Stimulated activated naive CD8-positive, alpha-beta T cell treated with anti-CD3 and anti-CD28 coated beads, Interleukin-15, Interleukin-2, amounts not matched to agents 100 U/mL and 50 U/mL, for 24 hours (primary cell): ENCODE data around the gene XRCC1.

ENCODE experiments used
- ATAC-seq: fragments of 150-1000 bp; cut with Tn5 transposase; one replicate; pipeline ENCODE4 v1.10.0; 2021
- DNase-seq: peaks from one replicate; pipeline ENCODE4 v3.0.0; 2021

XRCC1 gene, protein sequence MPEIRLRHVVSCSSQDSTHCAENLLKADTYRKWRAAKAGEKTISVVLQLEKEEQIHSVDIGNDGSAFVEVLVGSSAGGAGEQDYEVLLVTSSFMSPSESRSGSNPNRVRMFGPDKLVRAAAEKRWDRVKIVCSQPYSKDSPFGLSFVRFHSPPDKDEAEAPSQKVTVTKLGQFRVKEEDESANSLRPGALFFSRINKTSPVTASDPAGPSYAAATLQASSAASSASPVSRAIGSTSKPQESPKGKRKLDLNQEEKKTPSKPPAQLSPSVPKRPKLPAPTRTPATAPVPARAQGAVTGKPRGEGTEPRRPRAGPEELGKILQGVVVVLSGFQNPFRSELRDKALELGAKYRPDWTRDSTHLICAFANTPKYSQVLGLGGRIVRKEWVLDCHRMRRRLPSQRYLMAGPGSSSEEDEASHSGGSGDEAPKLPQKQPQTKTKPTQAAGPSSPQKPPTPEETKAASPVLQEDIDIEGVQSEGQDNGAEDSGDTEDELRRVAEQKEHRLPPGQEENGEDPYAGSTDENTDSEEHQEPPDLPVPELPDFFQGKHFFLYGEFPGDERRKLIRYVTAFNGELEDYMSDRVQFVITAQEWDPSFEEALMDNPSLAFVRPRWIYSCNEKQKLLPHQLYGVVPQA

DNA sequence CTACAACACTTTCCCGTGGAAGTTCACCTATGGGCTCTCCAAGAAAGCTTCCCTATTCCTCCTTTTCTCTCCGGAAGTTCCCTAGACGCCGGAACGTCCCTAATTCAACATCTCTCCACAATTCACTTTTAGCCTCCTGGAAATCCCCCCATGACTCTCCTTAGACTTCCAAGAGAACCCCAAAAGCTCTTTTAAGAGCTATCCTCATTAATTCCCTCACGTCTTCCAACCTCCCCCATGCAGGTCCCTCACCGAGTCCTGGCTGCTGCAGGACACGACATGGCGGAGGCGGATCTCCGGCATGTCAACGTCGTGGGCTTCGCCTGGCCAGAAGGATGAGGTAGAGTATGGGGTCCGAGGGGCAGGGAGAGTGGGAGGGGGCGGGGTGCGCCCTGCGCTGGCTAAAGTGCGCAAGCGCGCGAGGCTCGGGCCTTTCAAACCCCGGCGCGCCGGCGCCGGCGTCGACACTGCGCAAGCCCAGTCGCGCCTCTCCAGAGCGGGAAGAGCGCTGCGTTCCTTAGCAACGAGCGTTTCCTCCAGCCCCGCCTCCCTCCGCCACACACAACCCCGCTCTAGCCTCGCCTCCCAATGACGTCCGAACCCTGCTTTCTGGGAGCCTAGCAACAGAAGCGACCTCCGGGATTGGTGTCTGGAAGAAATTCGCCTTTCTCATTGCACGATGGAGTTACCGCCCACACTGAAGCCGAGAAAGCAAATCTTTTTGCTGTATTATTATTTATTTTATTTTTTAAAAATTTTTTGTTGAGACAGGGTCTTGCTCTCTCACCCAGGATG is at the start of gene XRCC1, which contains the start of gene PINLYP:
Gene XRCC1, minus strand, starts transcription at position 372 of the 795 bp plus-strand sequence. Its CDS starts 69 bp downstream, at position 303.
Gene PINLYP, plus strand, starts transcription at position 646 of the 795 bp plus-strand sequence. CDS start 1,391 bp downstream, outside the sequence.
- ATAC-seq (peak; percentile 98), DNase-seq (peak; percentile 97)

DNA sequence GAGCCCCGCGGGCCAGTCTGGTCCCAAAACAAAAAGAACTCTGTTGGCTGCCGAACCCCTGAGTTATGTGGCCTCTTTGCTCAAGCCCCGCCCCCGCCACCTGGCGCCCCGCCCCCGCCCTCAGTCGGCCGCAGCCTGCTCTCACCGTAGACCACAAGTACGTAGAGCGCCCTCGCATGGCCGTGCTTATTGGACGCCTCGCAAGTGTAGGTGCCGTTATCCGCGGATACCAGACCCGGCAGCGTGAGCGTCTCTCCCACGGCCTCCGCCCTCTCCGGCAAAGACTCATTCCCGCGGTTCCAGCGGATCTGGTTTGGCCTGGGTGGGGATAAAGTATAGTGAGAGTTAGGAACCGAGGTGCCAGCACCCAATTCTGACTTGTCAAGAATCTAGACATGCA is 49.6 kb upstream of the XRCC1 start:
- DNase-seq = peak; percentile 90
- peak; percentile 70 for ATAC-seq

DNA sequence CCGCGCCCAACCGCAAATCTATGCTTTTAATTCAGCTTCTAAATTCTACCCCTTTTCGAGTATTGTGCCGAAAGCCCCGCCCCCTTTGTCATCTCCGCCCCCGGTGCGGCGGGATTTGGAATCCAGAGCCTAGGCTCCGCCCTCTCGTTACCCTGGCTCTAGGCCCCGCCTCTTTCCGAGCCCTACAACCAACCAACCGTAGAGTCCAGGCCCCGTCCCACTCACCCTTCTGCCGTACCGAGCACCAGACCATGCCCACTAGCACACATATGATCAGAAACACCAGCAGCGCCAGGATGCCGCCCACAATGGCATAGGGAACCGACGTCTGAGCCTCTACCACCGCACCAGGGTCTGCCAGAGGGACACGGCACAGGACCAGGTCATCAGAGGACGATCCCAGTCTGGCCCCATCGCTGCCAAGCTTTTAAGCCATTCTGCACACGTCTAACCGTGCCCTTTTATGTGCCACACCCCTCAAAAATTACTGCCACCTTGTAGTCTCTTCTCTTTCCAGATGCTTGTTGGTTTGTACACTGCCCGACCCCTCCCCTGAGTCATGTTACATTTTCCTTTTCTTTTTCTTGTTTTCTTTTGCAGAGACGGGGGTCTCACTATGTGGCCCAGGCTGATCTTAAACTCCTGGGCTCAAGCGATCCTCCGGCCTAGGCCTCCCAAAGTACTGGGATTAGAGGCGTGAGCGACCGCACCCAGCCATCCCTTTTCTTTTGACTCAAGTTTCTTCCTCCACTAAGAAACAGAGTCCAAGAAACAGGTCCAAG is 48.8 kb upstream of the XRCC1 start:
- ATAC-seq (no peak), DNase-seq (peak; percentile 29)

DNA sequence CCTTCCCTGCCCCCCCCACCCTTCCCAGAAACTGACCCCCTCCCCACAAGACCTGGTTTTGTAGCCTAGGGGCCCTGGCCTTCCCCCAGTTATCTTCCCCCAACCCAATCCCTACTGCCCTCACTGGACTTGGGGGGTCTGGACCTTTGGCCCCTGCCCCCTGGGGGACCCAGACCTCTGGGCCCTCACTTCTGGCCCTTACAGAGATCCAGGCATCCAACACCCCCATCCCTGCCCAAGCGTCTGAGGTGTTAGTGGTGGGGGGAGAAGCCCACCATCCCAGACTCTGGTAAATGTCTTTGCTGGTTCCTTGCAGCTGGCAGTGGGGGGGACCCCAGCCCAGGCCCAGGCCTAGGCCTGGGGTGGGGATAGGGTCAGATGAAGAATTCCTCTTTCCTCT is 47.6 kb upstream of the XRCC1 start:
- no peak for ATAC-seq

DNA sequence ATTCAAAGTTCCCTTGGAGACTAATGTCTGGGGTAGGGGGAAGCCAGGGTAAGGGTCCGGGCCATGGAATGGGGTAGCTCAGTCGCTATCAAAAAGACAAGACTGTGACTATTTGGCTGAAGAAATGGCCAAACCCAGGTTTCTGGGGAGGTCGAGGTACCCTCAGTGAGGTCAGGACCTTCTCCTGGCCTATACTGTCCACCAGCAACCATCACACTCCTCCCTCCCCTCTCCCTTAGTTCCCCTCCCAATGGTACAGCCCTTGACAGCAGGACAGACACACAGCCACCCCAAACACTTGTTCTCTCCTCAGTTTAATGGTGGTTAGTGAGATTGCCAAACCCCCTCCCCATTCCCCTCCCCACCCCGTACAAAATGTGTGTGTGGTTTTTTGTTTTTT is 46.7 kb upstream of the XRCC1 start:
- ATAC-seq = no peak
- no peak for DNase-seq

More for the DNA sequence above, 47.6 kb upstream of the XRCC1 start:
- DNase-seq = no peak

DNA sequence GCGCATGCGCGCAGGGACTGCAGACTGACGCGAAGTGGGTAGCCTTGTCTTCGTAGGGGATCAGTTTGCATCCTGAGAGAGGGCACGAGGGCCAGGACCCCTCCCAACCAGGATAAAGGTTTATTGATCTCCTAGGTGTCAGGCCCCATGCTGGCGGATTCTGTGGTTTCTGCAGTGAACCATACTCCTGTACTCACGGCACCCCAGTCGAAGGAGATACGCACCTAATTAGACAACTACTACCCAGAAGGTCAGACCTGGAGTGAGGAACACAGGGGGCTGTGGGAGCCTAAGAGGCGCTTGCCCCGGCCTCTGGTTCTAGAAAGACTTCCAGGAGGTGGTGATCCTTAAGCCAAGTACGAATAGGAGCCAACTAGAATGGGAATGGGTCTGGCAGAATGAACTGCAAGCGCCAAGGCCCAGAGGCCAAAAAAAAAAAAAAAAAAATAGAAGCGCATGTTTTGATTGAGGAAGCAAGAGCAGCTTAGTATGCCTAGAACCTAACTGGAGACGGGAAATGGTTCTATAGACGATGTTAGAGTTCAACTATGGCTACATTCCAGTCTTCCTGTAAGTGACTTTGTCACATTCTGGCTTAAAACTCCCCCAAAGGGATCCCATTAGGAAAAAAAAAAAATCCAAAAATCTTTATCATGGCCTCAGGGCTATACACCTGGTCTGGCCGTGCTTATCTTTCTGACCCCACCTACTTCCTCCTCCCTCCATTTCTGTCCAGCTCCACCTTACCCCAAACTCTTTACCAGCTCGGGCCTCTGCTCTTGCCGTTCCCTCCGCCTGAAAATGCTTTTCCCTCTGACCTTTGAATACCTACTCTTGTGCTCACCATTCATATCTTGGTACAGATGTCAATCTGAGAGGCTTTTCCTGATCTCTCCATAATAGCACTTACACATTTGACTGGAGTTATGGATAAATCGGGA is 45.0 kb upstream of the XRCC1 start:
- DNase-seq (no peak), ATAC-seq (peak; percentile 5)

DNA sequence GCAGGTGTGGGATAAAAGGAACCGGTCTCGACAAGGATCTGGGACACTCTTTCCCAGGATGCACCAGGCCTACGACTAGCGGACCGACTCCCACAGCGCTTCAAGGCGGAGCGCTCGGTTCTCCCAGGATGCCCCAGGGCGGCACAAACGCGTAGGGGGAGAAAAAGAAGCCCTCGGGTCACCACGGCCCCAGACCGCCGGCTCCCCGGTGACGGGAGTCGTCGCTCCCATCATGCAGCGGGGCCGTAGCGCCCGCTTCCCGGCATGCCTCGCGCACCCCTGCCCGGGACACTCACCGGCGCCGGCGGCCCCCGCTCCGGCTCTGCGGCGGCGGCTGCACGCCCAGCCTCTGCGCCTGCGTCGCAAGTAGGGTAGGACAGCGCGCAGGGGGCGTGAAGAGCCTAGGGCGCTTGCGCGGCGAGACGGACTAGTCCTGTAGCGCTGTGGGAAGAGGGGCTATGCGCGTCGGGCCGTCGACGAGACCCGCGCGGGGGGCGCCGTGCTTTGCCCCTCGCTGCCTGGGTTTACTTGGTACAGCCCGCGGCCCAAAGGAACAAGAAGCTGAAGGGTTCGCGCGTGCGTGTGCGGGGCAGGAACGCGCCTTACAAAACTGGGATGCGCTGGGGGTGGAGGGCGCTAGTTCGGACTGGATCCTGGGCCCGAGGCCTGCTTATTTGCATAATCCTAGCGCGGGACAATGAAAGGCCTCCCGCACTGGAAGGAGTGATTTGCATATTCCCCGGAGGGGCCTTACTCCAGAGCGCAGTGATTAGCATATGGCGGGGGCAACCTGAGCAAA is 44.1 kb upstream of the XRCC1 start, which contains the start of gene ZNF428:
Gene ZNF428, minus strand, starts transcription at position 368 of the 799 bp plus-strand sequence. CDS start 5,325 bp downstream, outside the sequence.
- DNase-seq (peak; percentile 91), ATAC-seq (peak; percentile 92)

DNA sequence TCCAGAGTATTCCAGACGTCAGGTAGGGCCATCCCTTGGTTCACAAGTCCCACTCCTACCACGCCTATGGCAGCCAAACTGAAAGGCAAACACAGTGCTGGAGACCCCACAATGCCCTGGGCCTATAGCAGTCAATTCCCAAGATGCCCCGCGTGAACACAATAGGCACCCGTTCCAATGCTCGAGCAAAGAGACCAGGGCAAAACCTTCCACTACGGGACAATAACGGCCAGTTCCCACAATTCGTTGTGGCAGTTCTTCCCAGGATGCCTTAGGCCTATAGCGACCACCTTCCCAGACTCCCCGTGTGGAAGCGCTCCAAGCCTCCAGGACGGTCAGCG is 43.6 kb upstream of the XRCC1 start:
- DNase-seq = peak; percentile 66
- peak; percentile 53 for ATAC-seq

DNA sequence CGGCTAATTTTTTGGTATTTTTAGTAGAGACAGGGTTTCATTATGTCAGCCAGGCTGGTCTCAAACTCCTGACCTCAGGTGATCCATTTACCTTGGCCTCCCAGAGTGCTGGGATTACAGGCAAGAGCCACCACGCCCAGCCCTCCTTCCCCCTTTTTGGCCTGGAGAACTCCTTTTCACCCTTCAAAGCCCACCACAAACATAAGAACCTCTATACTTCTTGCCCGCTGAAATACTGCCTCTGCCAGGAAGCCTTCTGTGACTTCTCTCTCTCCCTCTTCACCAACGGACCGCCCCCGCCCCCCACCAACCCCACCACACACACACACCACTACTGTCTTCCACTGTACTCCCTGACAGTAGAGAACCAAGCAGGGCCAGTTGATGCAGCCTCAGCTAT is 41.6 kb upstream of the XRCC1 start:
- no peak for ATAC-seq
- no peak for DNase-seq

DNA sequence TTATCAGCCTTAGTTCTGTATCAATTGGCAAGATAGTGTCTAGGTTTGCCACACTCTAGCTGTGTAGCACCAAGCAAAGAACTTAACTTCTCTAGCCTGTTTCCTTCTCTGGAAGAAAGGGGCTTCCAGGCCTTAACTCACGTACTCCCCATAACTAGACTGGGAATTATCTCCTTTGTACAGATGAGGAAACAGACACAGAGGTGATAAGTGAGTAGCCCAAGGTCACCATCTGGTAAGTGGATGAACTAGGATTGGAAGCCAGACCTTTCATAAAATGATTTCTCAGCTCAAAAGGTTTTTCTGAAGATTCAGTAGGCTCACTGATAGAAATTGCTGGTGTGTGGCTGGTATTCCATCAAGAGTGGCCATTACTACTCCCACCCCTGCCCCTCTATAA is 41.0 kb upstream of the XRCC1 start:
- ATAC-seq (no peak), DNase-seq (no peak)

DNA sequence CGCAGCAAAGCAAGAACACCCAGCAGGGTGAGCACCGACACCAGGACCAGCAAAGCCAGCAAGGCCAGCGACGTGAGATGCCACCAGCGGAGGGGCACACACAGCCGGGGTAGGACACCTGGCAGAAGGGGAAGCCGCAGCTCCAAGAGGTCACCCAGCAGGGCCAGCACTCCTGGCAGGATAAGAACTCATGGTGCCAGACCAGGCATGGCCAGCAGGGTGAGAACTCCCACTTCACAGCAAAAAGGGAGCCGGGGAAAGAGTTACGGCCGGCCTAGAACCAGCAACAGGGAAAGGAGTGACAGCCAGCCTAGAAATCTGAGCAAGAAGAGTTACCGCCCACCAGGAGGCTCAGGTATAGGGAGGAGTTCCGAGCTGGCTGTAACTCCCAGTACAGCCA is 37.0 kb upstream of the XRCC1 start:
- ATAC-seq (no peak), DNase-seq (no peak)

DNA sequence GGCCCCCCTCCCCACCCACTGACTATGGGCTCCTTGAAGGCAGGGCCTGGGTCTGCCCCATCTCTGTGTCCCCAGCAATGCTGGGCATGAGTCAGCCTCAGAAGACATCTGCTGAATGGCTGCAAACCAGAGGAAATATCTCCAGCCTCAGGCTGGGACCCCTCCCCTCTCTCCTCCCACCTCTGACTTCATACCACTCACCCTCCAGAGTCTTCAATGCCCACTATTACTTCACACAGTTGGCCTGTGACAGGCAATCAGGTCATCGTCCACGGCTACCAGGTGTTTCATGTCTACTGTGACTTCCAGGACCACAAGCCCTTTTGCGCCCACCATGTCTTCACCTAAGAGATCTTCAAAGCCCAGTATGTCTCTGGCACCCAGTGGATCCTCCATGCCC is 36.5 kb upstream of the XRCC1 start, which contains the start of gene SRRM5:
Gene SRRM5, plus strand, starts transcription at position 301 of the 400 bp plus-strand sequence. Its CDS starts 34 bp downstream, at position 335.
- no peak for ATAC-seq
- no peak for DNase-seq

DNA sequence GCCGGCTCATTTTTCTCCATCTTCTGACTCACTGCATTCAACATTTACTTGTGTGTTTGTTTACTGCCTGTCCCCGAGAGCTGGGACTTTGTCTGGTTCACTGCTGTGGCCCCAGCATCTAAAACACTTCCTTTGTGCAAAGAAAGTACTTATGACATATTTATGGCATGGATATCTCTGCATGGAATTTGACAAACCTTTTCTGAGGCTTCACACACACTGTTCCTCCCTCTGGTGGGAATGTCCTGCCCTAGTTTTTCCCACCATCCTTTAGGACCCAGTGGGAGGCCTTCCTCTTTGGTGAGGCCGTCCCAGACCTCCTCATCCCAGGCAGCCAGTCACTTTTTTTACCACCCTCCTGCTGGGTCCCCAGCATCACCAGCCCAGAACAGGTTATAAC is 35.2 kb upstream of the XRCC1 start:
- ATAC-seq = no peak

DNA sequence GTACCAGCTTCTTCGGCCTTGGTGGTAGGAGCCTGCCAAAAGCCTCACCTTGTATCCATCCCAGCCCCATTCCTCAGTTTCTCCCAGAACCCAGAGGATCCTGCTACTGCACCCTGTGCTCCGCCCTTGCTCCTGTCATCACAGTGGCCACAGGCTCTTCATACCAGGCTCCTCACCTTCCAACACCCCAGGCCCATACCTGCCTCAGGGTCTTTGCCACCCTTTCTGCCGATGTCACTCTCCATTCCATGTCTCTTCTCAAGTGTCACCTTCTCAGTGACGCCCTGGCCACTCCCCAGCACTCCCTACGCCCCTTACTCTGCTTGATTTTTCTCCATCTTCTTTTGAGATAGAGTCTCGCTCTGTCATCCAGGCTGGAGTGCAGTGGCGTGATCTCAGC is 34.5 kb upstream of the XRCC1 start:
- ATAC-seq = no peak
- DNase-seq = no peak

More for the DNA sequence above, 35.2 kb upstream of the XRCC1 start:
- no peak for DNase-seq

DNA sequence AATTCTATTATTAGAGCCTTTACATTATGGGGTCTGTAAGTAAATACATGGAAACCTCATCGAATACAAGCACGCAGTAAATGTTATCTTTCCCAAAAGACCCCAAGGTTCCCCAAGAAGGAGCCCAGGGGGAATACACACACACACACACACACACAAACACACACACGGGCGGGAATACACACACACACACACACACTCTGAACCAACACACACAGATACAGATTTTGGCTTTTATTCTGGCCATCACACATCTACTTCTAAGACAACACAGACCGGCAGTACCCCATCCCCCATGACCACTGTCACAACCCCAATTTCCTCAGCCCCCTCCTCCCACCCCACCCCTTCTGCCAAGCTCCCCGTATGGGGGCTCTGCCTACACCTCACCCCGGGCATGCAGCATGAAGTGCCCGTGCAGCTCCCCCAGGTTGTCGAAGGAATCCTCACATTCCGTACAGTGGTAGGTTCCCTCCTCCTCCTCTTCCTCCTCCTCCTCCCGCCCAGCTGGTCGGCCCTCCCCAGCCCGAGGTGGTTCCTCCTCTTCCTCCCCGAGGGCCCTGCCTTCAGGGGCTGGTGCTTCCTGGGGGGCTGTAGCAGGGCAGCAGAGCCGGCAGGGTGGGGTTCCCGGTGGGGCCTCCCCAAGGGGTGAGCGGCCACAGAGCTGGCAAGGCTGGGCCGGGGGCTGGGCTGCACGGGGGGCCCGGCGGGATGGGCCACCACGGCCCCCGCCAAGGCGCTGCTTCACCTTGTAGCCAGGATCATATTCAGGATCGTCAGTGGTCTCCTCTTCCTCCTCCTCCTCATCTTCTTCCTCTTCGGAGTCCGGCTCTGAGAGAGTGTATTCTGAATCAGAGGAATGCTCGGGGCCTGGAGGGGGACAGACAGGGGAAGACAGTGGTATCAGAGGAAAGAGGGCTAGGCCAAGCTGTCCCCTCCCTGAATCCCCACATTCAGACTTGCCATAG is 32.2 kb upstream of the XRCC1 start:
- DNase-seq (no peak), ATAC-seq (peak; percentile 20)

DNA sequence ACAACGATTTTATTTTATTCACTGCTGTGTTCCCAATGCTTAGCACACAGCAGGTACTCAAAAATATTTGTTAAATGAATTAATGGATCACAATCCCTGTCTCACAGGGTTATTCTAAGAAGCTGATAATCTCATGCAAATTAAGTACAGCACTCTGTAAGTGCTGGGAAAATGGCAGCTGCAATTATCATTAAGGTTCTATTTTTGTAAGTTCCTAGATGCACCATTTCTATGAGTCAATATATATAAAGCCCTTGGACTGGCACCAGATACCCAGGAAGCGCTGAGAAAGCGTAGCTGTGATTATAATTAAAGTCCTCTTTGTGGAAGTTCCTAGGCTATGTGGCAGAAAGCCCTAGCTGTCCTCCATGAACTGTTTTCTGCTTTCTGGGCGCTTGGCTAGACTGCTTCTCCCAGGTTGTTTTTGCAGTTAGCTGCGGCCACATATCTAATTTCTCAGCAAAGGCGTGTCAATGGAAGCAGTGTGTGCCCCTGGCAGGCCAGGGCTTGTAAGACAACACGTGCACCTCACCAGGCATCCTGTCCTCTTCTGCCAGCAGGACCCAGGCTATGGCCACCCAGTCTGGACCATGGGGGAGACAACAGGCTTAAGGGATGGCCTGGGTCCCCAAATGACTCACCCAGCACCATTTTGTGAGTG is 31.4 kb upstream of the XRCC1 start:
- DNase-seq (no peak), ATAC-seq (no peak)

DNA sequence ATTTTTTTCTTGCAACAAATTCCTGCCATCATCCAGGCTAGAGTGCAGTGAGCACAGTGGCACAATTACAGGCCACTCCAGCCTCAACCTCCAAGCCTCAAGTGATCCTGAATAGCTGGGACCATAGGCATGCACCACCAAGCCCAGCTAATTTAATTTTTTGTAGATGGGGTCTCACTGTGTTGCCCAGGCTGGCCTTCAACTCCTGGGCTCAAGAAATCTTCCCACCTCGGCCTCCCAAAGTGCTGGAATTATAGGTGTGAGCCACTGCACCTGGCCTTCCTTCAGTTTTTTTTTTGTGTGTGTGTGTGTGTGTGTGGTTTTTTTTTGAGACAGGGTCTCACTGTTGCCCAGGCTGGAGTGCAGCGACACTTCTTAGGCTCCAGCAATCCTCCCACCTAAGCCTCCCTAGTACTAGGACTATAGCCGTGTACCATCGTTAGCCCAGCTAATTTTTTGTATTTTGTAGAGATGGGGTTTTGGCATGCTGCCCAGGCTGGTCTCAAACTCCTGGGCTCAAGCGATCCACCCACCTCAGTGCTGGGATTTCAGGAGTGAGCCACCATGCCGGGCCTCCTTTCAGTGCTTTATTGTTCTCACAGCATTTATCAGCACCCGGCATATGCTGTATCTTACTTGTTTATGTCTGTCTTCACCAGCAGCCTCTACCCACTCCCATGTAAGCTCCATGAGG is 30.7 kb upstream of the XRCC1 start:
- ATAC-seq (no peak), DNase-seq (no peak)
